CD4-positive, alpha-beta T cell treated with Interleukin-4 for 1 hour (primary cell): ENCODE measurements around the gene HOXC10.

Source experiments
- DNase-seq, 2 donors: peaks; one replicate each; pipeline ENCODE4 v3.0.0-alpha.2; 2020 to 2022

HOXC10 gene

GRCh38 chr12:53984901-53985691 lies at the start of gene HOXC10:
HOXC10 (plus strand) TSS chr12:53985146; CDS start chr12:53985260, 114 bp downstream.
- peak; percentile 70 to 82 for DNase-seq

- DNase-seq: no peak
These were observed 49.3 kb upstream of the HOXC10 start for GRCh38 chr12:53935383-53936341.

GRCh38 chr12:53937099-53937498 lies 47.8 kb upstream of the HOXC10 start:
- no peak for DNase-seq

GRCh38 chr12:53937596-53938325 lies 47.2 kb upstream of the HOXC10 start:
- DNase-seq: no peak

DNA sequence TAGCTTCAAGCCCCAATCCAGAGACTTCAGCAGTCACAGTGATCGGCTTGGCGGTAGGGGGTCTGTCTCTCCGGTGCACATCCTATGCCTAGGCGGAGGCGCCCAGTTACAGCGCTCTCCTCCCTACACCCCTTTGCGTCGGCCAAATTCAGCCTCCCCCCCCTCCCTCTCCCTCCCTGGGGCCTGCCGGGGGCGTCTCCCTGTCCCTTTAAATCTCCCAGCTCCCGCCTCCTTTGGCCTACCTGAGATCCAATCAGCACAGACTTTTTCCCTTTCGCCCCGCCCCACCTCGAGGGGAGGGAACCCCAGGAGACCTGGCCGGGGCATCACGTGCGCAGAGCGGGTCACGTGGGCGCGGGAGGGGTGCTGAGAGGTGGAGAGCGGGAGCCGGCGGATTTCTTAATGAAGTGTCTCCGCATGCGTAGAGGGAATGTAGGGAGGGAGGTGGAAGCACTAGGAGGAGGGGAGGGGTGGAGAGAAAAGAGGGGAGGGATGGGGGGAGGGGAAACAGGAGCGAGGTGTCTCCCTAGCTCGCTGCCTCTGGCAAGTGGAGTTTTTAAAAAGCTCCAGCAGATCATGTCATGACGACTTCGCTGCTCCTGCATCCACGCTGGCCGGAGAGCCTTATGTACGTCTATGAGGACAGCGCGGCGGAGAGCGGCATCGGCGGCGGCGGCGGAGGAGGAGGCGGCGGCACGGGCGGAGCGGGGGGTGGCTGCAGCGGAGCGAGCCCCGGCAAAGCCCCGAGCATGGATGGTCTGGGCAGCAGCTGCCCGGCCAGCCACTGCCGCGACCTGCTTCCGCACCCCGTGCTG lies 46.4 kb upstream of the HOXC10 start, which contains the start of gene HOXC13:
Gene HOXC13 (plus strand): TSS at position 506 of the 815 bp plus-strand sequence. CDS start 76 bp downstream, at position 582.
- DNase-seq: peak in 1 of 2 donors; percentile 21

DNA sequence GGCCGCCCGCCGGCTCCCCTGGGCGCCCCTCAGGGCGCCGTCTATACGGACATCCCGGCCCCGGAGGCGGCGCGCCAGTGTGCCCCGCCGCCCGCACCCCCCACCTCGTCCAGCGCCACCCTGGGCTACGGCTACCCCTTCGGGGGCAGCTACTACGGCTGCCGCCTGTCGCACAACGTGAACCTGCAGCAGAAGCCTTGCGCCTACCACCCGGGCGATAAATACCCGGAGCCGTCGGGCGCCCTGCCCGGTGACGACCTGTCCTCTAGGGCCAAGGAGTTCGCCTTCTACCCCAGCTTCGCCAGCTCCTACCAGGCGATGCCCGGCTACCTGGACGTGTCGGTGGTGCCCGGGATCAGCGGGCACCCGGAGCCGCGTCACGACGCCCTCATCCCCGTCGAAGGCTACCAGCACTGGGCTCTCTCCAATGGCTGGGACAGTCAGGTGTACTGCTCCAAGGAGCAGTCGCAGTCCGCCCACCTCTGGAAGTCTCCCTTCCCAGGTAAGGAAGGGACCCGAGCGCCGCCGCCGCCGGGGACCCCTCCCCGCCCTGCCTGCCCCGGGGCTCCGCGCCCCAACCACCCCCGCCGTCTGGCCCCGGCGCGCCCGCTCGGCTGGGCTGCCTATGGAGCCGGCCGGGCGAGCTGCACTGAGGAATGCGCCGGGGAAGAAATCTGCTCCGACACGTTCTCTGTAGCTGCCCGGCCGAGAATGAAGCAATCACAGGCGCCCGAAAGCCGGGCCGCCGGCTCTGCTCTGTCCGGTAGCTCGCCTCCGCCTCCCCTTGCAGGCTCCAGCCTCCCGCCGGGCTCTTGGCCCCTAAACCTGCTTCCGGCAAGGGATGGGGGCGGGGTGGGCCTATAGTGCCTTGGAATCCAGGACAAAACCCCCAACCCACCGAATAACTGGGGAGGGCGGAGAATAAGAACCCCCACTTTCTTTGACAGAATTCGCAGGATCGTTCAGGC lies 45.5 kb upstream of the HOXC10 start:
- no peak for DNase-seq

DNA sequence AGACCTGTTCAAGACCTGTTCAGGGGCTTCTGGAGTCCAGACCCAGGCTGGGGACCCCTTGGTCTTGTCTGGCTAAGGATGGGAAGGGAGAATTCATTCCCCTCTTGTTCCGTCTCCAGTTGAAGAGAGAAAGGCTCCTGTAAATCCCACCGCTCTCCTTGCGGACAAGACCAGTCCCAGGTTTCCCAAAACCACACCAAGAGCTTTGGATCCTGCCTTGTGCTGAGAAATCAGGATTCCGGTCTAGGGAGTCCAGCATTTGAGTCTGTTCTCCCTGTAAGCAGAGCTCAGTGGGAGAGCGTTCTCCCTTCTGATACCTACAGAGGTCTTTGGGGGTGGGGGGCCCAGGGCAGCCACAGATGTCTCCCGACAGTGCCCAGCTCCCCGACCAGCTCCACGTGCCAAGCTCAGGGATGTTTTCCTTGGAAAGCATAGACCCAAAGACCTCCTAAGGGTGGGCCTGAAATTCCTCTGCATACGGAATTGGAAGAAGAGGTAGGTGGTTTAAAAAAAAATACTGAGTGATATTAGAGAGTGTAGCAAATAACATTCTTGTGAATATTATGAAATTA lies 44.4 kb upstream of the HOXC10 start:
- DNase-seq: no peak

DNA sequence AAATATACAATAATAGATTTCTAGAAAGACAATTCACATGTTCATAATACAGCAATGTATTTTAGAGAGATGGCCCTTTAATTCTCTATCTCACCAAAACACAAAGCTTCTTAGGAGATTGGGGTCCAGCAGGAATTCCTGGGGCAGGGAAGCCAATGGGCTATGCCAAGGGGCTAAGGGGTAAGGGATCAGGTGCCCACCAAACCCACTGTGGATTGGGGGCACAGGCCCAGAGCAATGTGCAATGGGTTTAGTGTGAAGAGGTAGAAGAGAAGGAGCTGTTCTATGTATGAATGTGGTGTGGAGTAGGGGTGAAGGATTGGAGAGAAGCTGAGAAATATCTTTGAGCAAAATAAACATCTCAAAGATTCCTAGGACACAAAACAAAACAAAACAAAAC lies 43.8 kb upstream of the HOXC10 start:
- DNase-seq: no peak

DNA sequence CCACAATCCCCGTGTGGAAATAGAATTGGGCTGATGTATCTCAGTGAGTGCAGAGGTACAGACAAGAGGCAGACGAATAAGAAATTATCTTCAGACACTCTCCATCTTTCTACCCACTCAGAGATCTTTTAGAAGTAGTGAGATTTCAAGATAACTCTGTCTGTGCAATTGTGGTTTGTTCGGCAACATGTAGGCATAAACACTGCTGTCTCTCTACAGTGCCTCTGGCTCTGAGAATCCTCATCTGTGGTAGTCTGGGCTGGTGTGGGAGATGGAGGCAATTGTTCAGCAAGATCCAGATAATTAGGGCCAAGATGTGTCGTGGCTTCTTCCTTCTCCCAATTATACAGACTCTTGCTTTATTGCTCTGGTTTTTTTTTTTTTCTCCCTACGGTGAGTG lies 43.2 kb upstream of the HOXC10 start:
- DNase-seq: no peak

GRCh38 chr12:53942467-53942997 lies 42.4 kb upstream of the HOXC10 start:
- DNase-seq: no peak

DNA sequence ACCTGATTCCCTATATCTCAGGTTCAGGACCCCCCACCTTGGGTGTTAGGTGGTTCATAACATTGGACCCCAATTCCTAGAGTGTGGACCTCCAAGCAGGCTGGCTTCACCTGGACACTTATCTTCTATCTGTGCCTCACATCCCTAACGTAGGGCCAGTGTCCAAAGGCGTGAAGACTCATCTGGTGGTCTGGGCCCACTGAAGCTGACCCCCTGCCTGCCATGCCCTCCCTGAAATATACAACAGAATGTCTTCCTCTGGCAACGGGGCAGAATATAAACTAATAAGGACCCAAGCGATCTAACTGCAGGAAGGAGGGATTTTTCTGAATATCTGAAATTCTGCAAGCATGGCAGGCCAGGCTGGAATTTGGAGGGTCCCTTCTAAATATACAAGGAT lies 40.7 kb upstream of the HOXC10 start:
- DNase-seq: no peak

DNA sequence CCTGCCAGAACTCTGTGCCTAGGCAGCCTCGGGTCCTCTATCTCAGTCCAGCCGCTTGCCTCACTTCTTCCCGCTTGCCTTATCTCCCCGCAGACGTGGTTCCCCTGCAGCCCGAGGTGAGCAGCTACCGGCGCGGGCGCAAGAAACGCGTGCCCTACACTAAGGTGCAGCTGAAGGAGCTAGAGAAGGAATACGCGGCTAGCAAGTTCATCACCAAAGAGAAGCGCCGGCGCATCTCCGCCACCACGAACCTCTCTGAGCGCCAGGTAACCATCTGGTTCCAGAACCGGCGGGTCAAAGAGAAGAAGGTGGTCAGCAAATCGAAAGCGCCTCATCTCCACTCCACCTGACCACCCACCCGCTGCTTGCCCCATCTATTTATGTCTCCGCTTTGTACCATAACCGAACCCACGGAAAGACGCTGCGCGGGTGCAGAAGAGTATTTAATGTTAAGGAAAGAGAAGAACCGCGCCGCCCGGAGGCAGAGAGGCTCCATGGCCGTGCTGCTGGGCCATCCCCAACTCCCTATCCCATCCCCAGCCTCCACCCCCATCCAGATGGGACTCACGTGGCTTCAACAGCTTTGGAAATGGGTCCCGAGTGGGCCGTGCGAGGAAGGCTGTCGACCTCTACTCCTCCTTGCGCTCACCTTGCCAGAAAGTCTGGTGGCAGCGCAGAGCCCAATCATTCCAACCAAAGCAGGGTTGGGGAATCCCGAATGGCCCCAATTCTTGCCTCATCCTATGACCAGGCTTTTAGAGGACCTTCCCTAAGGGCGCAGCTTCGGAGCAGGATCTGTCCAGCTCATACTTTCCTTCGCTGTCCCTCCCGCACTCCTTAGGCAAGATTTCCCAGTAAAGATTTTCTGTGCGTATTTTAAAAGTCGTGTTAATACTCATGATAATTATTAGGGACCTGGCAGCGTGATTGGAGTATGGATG lies 39.8 kb upstream of the HOXC10 start:
- DNase-seq: no peak

GRCh38 chr12:53947743-53948142 lies 37.2 kb upstream of the HOXC10 start:
- DNase-seq: no peak

- DNase-seq: no peak
These were observed 36.0 kb upstream of the HOXC10 start for GRCh38 chr12:53948650-53949593.

DNA sequence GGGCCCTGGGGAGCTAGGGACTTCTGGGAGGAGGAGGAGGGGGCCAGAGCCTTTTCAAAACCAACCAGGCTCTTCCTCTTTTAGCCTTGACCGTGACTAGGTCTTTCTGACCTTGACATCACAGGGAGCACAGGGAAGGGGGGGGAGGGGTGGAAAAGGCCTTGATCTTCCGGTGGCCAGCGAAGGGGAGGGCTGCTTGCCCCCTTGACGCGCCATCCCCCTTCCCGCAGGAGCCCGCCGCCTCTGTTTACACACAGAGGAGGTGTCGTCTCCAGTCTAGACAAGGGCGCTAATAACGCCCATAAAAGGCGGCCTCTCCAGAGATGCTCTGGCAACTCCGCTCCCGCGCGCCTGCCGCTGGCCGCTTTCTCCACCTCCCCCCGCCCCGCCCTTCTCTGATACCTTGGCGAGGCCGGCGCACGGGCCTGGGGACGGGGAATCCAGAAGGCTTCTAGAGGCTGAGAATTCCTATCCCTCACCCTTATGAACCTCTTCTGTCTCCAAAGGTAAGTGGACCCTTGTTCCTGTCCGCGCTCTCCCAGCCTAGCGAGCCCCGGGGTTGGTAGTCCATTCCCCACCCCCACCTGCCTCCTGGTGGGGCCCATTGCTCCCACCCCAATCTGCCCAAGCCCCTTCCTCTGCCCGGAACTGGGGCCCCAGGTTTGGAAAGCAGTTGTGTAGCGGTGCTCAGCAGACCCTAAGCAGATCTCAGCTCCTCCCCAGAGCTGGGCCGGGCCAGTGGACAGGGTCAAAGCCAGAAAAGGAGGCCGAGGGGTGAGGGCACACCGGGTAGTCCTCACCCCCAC lies 35.1 kb upstream of the HOXC10 start:
- no peak for DNase-seq

DNA sequence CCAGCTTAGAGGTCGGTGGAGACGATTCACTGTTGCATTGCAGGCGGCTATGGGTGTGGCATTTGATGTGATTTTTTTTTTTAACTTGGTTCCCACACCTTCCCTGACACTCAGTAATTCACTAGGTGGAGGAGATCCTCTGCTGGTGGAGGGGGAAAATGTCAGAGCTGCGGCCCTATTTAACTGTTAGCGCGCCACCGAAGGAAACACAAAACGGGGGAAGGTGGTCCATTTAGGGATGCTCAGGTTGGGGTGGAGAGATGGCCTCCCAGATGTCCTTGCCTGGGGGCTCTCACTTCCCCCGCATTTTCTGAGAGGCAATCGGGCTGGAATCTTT lies 34.5 kb upstream of the HOXC10 start:
- no peak for DNase-seq
